GM21447 (cell line): ENCODE results near the gene IBA57.

Source experiments
- ATAC-seq: cut with Tn5 transposase; IDR thresholded peaks from one replicate; pipeline ENCODE4 v1.9.1; 2021; ENCODE audit not compliant: unreplicated experiment

IBA57 gene

GRCh38 chr1:228155596-228156514 is 9.7 kb upstream of the IBA57 start:
- ATAC-seq: no peak

- no peak for ATAC-seq
These were observed 9.1 kb upstream of the IBA57 start for GRCh38 chr1:228156515-228156881.

- no peak for ATAC-seq
These were observed 8.5 kb upstream of the IBA57 start for GRCh38 chr1:228156941-228157728.

- no peak for ATAC-seq
These were observed 7.9 kb upstream of the IBA57 start for GRCh38 chr1:228157729-228158126.

GRCh38 chr1:228158151-228159007 is 7.2 kb upstream of the IBA57 start:
- no peak for ATAC-seq

- ATAC-seq: no peak
These were observed 6.5 kb upstream of the IBA57 start for GRCh38 chr1:228159008-228159665.

- no peak for ATAC-seq
These were observed 5.3 kb upstream of the IBA57 start for GRCh38 chr1:228160201-228160761.

GRCh38 chr1:228161362-228161761 is 4.2 kb upstream of the IBA57 start:
- ATAC-seq: no peak

GRCh38 chr1:228161866-228162265 is 3.7 kb upstream of the IBA57 start:
- no peak for ATAC-seq

GRCh38 chr1:228162286-228163006 is 3.2 kb upstream of the IBA57 start:
- ATAC-seq: no peak

GRCh38 chr1:228163007-228163753 is 2.4 kb upstream of the IBA57 start:
- ATAC-seq: no peak

- no peak for ATAC-seq
These were observed 1.7 kb upstream of the IBA57 start for GRCh38 chr1:228163776-228164519.

- ATAC-seq: peak; percentile 0
These were observed 838 bp upstream of the IBA57 start for GRCh38 chr1:228164561-228165371.

- peak; percentile 31 for ATAC-seq
These were observed 749 bp downstream of the IBA57 start for GRCh38 chr1:228166170-228166936.

- no peak for ATAC-seq
These were observed 3.1 kb downstream of the IBA57 start for GRCh38 chr1:228168563-228169270.

- no peak for ATAC-seq
These were observed 3.7 kb downstream of the IBA57 start for GRCh38 chr1:228169345-228169744.
